NCI-H146 treated with DMSO at 0.1 percent for 48 hours (cell line): ENCODE results near the gene ARL16.
"Not testable (repeated sequence)": the region's sequence is repeated elsewhere in the genome, so short reads cannot be mapped to it uniquely, and the experiment has no call there.

Experiments used
- DNase-seq: peaks from one replicate; lab custom pipeline; 2025; ENCODE audit not compliant: unreplicated experiment; lab: John Stamatoyannopoulos, UW

Gene ARL16

DNA sequence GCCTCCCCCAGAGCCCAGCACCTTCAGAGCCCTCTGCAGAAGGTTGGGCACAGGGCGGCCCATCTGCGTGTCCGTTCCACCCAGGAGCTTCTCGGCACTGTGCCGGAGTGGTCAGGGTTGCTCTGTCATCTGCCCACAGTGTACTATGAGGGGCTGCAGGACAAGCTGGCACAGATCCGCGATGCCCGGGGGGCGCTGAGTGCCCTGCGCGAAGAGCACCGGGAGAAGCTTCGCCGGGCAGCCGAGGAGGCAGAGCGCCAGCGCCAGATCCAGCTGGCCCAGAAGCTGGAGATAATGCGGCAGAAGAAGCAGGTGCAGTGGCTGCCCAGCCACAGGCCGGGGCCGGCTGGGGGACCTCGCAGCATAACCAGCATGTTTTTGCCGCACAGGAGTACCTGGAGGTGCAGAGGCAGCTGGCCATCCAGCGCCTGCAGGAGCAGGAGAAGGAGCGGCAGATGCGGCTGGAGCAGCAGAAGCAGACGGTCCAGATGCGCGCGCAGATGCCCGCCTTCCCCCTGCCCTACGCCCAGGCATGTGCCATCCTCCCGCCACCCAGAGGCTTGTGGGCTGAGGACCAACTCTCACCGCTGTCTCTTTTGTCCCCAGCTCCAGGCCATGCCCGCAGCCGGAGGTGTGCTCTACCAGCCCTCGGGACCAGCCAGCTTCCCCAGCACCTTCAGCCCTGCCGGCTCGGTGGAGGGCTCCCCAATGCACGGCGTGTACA is 12.8 kb upstream of the ARL16 start:
- DNase-seq, result no peak

DNA sequence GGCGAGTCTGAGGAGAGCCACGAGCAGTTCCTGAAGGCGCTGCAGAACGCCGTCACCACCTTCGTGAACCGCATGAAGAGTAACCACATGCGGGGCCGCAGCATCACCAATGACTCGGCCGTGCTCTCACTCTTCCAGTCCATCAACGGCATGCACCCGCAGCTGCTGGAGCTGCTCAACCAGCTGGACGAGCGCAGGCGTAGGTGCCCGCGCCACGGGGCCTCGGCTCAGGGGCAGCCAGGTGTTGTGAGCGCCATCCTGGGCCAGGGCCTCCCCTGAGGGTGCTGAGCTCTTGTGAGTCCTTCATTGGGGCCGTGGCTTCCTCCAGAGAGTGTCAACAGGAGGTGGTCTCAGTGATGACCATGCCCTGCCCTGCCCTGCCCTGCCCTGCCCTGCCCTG is 12.2 kb upstream of the ARL16 start:
- DNase-seq, result no peak

DNA sequence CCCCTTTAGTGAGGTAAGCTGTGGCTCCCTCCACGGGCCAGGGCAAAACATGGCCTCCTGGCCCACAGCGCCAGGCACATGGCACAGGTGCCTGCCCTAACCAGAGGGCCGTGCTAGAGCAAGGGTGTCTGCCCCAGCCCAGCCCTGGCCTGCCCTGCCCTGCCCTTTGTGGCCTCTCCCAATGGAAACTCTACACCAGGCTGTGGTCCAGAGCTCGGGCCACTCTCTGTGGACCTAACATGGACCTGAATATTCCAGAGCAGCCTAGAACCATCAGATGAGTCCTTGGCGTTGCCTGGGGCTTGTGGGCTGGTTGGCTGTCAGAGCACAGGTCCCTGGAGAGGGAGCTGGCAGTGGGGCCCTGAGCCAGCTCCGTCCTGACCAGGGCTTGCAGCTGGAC is 11.6 kb upstream of the ARL16 start:
- no peak for DNase-seq

DNA sequence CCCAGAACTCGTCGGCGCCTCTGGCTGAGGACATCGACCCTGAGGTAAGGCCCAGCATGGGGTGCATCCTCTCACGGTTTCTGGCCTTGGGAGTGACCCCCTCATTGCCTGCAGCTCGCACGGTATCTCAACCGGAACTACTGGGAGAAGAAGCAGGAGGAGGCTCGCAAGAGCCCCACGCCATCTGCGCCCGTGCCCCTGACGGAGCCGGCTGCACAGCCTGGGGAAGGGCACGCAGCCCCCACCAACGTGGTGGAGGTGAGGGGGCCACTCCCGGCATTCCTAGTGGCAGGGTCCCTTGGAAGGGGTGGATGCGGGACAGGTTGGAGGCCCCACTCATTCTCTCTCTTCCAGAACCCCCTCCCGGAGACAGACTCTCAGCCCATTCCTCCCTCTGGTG is 11.2 kb upstream of the ARL16 start:
- no peak for DNase-seq

DNA sequence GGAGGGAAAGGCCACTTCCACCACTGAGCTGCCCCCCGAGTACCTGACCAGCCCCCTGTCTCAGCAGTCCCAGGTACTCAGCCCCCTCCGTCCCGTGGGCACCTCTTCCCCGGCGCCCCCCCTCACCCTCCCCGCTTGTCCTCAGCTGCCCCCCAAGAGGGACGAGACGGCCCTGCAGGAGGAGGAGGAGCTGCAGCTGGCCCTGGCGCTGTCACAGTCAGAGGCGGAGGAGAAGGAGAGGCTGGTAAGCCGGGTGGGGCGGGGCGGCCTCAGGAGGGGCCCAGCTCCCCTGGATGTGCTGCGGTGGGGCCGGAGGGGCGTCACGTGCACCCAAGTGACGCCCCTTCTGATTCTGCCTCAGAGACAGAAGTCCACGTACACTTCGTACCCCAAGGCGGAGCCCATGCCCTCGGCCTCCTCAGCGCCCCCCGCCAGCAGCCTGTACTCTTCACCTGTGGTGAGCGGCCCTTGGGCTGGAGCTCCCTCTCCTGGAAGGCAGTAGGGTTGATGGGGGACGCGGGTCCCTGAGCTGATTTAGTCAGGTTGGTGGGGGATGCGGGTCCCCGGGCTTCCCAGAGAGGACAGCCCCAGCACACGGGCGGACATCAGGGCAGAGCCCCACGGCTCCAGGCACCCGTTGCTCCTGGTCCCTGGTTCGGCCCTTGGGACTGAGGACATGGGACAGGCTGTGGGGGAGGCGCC is 10.1 kb upstream of the ARL16 start:
- no peak for DNase-seq

DNA sequence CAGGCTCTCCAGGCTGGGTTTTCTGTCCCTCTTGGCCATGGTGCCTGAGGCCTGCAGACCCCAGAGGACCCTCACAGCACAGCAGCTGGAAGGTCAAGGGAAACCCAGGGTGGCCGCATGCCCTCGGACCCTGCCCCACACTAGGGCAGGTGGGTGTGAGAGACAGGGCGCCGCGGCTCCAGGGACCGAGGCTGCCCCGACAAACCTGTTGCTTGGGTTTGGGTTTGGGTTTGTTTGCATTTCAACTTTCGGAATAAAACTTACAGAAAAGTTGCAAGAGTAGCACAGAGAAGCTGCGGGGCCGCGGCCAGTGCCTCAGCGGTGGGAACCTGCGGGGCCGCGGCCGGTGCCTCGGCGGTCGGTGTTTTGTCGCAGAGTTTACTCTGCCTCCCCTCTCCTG is 8.0 kb upstream of the ARL16 start:
- DNase-seq, result no peak

DNA sequence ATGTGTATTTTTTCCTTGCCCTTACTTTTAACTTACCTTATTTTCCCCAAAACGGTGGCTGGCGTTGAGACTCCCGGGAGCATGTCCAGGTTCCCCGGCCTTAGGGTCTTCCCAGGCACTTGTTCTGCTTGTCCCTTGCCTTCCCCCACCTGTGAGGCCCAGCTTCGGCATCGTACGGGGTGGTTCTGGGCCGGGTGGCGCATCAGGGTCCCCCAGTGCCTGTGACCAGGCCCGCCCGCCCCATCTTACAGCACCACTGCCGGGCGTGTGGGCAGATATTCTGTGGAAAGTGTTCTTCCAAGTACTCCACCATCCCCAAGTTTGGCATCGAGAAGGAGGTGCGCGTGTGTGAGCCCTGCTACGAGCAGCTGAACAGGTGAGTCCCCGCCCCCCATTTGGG is 7.6 kb upstream of the ARL16 start:
- DNase-seq, result no peak

DNA sequence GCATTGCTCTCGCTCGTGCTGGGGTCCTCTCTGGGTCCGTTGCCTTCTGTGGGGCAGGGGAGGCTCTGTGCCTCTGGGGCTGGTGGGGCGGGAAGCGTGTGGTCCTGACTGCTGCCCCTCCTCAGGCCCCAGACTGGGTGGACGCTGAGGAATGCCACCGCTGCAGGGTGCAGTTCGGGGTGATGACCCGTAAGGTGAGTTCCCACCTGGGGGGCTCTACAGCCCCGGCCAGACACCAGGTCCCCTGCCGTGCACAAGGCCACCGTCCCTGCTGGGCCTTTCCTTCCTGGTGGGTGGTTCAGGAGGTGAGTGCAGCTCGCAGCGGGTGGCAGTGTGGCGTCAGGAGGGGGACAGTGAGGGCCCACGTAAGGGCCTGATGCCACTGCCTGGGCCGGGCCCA is 7.0 kb upstream of the ARL16 start:
- DNase-seq, result no peak

DNA sequence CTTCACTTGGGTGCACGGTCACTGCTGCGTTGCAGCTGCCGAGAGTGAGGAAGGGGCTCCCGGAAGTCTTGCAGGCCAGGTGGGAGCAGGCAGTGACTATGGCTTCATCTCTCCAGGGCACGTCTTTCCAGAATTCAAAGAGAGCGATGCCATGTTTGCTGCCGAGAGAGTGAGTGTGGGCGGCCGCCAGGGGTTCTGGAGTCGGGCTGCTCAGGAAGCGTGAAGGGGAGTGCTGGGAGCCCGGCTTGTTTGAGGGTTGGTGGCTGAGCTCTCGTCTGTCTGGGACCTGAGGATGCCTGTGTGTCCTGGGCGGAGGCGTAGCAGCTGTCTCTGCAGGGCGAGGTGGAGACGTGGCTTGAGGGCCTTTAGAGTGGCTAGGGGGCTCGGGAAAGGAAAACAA is 6.5 kb upstream of the ARL16 start:
- DNase-seq, result no peak

DNA sequence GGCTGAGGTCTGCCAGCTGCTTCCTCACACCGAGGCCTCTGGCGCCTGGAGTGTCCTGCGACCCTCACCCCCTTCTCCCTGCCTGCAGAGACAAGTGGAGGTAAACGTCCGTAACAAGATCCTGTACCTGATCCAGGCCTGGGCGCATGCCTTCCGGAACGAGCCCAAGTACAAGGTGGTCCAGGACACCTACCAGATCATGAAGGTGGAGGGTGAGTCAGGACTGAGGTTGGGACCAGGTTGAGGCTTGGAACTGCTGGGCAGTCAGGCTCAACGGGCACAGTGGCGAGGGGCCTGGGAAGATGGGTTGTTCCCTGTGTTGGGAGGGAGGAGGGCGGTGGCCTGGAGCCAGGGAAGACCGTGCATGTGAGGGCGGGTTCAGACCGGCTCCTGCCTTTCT is 5.0 kb upstream of the ARL16 start:
- no peak for DNase-seq

DNA sequence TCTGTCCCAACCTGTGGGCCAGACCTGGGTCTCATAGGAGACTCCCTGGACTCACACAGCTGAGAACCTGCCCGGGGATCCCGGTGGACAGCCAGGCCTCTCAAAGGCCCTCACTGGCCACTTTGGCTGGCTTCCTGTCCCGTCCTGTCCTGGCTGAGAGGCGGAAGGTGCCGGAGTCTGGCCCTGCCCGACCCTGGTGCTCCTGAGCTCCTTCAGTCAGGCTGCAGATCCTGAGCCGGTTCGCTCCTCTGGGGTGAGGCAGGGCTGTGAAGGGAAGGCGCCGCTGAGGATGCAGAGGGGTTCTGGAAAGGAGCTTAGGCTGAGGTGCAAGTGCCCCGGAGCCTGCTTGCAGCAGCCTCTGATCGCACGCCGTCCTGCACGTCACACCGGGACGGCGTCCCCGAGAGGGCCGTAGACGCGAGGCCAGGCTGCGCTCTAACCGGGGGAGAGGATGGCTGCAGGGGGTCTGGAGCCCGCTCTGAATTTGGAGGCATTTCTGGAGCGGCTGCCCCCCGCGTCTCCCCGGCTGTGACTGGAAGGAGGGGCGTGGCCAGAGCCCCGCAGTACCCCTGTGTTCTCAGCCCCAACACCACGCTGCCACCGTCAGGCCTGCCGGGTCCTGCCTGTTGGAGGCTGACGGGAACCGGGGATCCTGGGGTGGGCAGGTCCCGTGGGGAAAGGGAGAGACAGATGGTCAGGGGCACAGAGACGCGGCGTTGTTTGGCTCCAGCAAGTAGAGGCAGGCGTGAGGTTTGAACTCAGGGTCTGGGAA is 4.4 kb upstream of the ARL16 start:
- DNase-seq, result no peak

DNA sequence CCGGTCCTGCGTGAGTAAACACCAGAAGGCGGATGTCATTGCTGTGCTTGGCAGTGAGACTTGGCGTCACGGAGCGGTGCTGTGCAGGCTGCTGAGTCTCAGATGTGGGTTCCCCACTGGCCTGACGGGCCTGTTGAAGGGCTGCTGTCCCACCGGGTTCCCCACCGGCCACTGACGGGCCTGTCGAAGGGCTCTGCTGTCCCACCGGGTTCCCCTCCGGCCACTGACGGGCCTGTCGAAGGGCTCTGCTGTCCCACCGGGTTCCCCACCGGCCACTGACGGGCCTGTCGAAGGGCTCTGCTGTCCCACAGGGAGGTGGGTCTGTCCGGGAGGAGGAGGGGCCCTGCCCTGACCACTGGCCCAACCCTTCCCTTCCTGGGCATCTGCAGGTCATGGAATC is 3.0 kb upstream of the ARL16 start:
- no peak for DNase-seq

DNA sequence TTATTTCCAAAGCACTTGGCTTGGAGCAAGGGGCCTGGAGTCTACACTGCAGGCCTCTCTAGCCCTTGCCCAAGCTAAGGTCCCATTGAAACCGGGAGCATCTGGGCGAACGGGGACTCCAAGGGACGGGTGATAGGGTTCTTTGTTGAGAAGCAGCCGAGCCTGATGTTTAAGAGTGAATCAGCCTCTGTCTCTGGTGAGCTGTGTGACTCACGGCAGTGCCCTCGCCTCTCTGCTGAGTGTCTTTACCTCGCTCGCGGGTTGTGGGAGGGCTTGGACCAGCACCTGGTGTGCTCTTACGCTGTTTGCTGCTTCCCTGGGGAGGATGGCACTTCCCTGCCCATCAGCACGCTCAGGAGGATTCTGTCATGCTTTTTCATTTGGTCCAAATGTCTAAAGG is 1.5 kb upstream of the ARL16 start:
- DNase-seq, result no peak

DNA sequence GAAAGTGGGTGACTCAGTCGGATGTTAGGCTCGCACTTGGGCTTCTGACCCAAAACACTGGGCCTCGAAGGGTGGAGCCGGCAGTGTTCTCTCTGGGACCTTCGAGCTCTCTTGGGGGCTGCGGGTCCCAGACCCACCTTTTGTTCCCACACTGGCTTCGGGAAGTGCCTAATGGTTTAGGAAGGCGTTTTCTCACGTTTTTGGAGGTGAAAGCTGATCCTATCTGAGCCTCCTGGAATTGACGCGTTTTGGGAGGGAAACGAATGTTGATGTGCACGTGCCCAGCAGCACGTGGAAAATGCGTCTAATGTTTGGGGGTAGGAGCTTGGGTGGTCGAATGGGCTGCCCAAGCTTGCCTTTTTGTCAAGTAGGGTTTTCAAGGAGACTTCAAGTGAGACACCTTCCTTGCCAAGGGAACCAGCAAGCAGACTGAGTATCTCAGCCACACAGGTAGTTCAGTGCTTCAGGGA is 880 bp upstream of the ARL16 start:
- DNase-seq, result no peak

DNA sequence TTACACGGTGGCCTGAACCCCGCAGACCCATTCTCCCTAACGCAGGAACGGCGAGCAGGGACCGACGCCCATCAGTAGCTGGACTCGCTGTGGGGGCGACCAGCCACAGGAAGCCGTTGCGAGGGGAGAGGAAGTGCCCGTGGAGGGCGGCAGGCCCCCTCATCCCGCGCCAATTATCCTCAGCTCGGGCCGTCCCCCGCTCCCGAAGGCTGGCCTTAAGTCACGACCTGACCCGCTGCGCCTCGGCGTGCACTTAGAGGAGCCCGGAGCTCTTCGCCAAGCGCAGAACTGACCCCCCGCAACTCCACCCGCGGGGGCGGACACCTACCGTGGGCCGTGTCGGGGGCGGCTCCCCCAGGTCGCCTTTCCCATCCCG is 401 bp downstream of the ARL16 start:
- no peak for DNase-seq

DNA sequence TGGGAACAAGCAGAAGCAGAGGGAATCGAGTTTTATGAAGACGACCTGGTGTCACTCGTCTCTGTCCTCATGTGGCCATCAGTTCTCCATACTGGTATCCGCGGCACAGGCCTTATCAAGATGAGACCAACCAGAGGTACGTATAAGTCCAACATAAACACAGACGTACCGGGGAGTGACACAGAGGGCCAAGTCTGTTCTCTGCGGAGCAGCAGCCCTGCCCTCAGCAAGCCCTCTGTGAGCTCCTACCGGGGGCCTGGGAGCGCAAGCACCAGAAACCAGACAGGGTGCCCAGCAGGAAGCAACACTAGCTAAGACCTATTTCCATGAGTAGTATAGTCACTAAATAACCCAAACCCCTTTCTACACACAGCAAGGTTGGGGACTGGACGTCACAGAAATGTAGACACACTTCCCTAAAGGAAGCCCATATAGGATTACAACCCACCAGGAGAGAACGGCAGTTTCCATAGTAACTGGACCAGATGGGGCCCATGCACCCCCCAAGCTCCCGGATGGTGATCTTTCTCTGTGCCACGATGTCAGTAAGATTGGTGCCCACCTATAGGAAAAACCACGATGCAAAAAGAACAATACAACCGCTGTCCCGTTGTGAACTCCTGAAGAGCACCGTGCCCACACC is 911 bp downstream of the ARL16 start:
- DNase-seq, result no peak

DNA sequence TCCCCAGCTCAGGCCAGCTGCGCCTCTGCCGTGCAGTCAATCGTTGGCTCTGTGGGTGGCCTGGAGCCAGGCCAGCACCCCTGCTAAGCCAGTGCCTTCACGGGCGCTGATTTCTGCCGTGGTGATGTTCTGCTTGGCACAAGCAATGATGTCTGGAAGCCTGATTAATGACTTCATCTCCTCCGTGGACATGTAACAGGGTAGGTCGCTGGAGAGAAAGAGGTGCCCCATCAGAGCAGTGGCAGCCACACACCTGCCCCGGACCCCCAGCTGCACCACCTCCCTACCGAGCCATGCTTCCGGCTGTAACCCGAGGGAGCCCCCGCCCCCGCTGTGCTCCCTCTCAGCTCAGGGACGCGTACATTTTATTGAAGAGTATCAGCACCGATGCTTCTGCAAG is 1.9 kb downstream of the ARL16 start:
- peak; percentile 71 for DNase-seq

DNA sequence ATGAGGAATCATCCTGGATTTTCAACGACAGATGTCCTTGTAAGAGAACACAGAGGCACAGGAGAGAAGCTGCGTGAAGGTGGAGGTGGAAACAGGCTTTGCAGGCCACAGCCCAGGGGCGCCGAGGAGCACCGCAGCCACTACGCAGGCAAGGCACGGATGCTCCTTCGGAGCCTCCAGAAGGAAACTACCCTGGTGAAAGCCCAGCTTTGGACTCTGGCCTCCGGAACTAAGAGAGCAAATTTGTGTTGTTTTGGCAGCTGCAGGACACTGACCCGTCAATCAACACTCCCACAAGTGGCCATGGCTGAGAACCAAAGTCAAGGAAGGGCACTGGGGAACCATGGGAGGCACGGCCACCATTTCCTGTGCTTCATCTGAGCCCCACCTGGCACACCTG is 3.4 kb downstream of the ARL16 start:
- no peak for DNase-seq

DNA sequence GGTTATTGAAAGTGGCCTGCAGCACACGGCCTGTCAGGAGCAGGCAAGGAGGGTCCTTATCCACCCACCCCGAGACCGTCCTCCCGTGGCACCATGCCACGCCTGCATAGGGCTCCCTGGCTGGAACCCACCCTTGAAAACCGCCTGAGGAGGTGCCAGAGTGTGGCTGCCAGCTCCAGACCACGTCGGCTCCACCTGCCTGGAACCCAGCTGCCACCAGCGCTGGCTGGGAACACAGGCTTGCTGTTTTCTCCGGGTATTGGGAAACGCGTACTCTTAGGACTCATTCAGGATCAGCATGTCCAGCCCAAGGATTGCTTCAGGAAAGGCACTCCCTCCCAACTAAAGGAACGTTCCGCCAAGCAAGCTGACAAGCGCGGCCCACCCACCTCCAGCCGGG is 6.7 kb downstream of the ARL16 start:
- DNase-seq, result no peak

DNA sequence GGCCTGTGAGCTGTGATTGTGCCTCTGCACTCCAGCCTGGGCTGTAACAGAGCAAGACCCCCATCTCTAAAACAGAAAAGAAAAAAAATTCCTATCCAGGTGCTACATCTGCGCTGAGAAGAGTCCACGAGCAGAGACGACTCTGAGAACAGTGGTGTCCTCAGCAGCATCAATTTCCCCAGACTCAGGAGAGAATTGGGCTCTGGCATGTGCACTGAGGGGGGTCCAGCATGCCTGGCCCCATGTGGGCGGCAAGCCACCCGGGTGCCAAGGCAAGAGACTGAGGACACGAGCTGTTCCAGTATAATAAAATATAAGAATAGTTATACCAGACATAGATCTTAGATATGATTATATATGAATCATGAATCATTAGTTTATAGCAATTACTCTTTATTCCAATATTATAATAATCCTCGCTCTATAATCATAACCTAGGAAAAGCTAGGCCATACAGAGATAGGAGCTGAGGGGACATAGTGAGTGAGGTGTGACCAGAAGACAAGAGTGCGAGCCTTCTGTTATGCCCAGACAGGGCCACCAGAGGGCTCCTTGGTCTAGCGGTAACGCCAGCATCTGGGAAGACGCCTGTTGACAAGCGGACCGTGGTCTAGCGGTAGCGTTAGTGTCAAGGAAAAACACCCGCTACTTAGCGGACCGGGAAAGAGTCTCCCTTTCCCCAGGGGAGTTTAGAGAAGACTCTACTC is 7.9 kb downstream of the ARL16 start:
- not testable (repeated sequence) for DNase-seq
